ENCODE data around the gene CDC42EP5.
"Not testable (repeated sequence)": the region's sequence is repeated elsewhere in the genome, so short reads cannot be mapped to it uniquely, and the experiment has no call there.

Gene CDC42EP5
- 0 to 0.46 (median 0.10) reads per million in 18 experiments for total RNA-seq

- peak; percentile 23 to 53 for DNase-seq
Observed at GRCh38 chr19:54473071-54473891, at the start of gene CDC42EP5. Gene CDC42EP5 (minus strand): TSS chr19:54473296. CDS start chr19:54465547, 7,749 bp downstream.

- DNase-seq, result no peak
Observed at GRCh38 chr19:54521860-54522513, 48.9 kb upstream of the CDC42EP5 start.

GRCh38 chr19:54521022-54521859 is 48.1 kb upstream of the CDC42EP5 start:
- DNase-seq, result peak; percentile 12 to 20

- DNase-seq, result no peak
Observed at GRCh38 chr19:54518844-54519243, 45.7 kb upstream of the CDC42EP5 start.

GRCh38 chr19:54517483-54517882 is 44.4 kb upstream of the CDC42EP5 start:
- DNase-seq, result peak; percentile 61 to 73

GRCh38 chr19:54515156-54515555 is 42.1 kb upstream of the CDC42EP5 start:
- no peak for DNase-seq

- DNase-seq, result not testable (repeated sequence)
Observed at GRCh38 chr19:54509200-54509940, 36.3 kb upstream of the CDC42EP5 start.

- not testable (repeated sequence) for DNase-seq
Observed at GRCh38 chr19:54508487-54508886, 35.4 kb upstream of the CDC42EP5 start.

GRCh38 chr19:54507824-54508223 is 34.7 kb upstream of the CDC42EP5 start:
- DNase-seq, result no peak

GRCh38 chr19:54507038-54507717 is 34.1 kb upstream of the CDC42EP5 start:
- DNase-seq, result not testable (repeated sequence)

GRCh38 chr19:54506079-54506478 is 33.0 kb upstream of the CDC42EP5 start:
- DNase-seq, result no peak

GRCh38 chr19:54505542-54505941 is 32.4 kb upstream of the CDC42EP5 start:
- not testable (repeated sequence) for DNase-seq

- DNase-seq, result no peak
Observed at GRCh38 chr19:54502518-54503048, 29.5 kb upstream of the CDC42EP5 start, which contains the start of gene LAIR2. Gene LAIR2 (plus strand): TSS chr19:54502831. CDS start chr19:54502919, 88 bp downstream.

- DNase-seq, result peak; percentile 17 to 49
Observed at GRCh38 chr19:54498451-54498772, 25.3 kb upstream of the CDC42EP5 start.

GRCh38 chr19:54497747-54498450 is 24.8 kb upstream of the CDC42EP5 start:
- DNase-seq, result not testable (repeated sequence)

GRCh38 chr19:54495284-54495683 is 22.2 kb upstream of the CDC42EP5 start:
- DNase-seq, result not testable (repeated sequence)

- no peak for DNase-seq
Observed at GRCh38 chr19:54493967-54494585, 21.0 kb upstream of the CDC42EP5 start.

GRCh38 chr19:54493056-54493455 is 20.0 kb upstream of the CDC42EP5 start:
- DNase-seq, result not testable (repeated sequence)

GRCh38 chr19:54492568-54492967 is 19.5 kb upstream of the CDC42EP5 start:
- DNase-seq, result no peak

GRCh38 chr19:54489766-54490165 is 16.7 kb upstream of the CDC42EP5 start:
- no peak for DNase-seq
